ENCODE measurements around the gene NAA60.
"Not testable (repeated sequence)": the region's sequence is repeated elsewhere in the genome, so short reads cannot be mapped to it uniquely, and the experiment has no call there.

The NAA60 gene

DNA sequence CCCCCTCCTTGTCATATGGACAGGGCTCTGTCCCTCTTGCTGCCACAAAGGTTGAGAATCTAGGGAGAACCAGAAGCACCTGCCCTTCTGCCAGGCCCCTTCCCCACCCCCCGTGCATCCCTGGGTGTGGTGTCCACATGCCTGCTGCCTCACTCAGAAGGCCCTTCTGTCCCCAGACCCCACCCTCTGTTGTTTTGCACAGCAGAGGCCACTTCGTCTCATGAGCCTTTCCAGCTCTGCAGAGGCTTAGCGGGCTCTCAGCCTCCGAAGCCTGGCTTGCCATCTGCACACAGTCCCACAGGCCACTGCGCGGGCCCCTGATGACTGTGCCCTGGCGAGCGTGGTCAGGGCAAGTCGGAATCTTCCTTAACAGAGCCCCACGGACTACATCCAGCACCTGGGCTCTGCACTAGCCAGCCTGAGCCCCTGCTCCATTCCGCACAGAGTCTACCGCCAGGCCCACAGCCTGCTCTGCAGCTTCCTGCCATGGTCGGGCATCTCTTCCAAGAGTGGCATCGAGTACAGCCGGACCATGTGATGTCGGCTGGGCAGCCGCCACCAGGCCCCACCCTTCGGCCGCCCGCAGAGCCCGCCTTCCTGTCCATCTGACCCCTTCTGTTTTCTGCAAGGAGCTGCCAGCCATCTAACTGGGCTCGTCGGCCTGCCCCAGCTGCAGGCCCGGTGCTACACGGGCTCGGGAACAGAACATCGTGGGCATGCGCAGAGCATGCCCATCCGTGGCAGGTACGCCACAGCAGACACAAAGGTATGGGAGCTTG, 41.0 kb downstream of the NAA60 start:
- no peak for DNase-seq

DNA sequence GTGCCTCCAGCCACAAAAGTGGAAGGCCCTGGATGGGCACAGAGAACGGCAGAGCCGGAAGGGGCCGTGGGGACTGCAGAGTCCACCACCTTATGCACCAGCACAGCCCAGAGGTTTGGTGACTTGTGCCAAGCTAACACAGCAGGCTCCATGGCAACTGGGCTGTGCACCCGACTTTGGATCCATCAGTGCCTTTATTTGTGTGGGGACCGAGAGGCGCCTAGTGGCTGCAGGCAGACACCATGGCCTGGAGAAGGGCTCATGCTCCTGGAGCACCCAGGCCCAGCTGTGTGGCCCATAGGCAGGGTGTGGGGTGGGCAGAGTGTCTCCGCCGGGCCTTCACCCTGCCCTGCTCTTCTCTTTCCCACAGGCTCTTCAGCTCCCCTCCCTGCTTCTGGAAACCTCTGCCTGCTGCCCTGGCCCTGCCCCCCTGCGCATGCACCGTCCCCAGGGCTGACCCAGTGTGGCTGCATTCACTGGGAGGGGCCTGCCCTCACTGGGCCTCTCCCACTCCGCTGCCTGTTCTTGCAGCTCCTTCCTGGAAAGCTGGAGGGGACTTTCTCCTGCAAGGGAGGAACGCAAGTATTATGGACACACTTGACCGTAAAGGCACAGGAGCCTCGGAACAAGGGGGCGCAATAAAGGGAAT, 41.7 kb downstream of the NAA60 start:
- no peak for DNase-seq

DNA sequence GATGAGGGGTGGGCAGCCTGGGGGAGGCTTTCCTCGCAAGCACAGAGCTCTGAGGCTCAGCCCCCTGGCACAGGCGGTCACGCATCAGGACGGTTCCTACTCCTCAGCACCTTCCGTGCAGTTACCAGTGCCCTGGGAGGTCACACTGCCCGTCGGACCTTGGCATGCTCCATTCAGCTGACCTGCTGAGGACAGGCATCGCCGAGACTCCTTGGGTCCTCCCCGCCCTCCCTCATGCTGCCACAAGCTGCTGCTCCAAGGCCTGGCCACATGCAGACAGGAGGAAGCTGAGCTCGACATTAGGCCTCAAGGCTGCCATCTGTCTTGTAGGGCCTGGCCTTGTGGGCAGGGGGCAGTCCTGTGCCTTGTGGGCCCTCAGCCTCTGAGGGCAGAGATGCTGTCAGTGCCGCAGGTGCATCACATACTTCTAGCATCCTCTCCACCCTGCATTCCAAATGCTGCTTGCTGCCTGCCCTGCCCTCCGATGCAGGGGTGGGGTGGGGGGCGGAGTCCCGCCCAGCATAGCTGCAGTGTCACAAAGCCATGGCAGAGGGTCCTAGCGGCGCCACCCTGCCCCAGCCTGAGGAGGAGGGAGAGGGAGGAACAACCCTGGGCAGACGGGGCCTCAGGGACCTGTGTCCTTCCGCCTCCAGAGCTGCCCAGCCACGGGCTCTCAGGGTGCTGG, 42.5 kb downstream of the NAA60 start:
- no peak for DNase-seq

DNA sequence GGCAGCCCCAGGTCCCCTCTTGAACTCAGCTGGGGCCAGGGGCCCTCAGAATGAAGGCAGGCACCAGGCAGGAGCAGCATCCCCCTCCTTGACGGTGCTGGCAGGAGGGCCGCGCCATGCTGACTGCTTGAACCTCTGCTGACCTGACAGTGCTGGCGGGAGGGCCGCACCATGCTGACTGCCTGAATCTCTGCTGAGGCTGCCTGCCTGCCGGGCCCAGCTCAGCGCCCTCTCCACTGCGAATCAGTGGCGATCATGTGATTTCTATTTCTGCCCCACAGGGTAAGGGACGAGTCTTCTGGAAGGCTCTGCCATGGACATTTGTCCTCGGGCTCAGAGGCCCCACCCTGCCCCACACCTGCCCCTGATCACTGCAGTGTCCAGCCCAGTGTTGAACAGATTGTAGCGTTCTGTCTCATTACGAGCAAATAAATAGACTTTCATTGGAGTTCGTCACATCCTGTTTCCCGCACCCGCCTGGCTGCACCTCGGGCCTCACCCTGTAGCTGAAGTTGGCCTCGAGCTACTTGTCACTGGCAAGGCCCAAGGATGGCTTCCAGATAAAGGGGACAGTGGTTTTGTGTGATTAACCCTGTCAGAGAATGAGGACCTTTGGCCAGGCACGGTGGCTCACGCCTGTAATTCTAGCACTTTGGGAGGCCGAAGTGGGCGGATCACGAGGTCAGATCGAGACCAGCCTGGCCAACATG, 43.2 kb downstream of the NAA60 start:
- no peak for DNase-seq

DNA sequence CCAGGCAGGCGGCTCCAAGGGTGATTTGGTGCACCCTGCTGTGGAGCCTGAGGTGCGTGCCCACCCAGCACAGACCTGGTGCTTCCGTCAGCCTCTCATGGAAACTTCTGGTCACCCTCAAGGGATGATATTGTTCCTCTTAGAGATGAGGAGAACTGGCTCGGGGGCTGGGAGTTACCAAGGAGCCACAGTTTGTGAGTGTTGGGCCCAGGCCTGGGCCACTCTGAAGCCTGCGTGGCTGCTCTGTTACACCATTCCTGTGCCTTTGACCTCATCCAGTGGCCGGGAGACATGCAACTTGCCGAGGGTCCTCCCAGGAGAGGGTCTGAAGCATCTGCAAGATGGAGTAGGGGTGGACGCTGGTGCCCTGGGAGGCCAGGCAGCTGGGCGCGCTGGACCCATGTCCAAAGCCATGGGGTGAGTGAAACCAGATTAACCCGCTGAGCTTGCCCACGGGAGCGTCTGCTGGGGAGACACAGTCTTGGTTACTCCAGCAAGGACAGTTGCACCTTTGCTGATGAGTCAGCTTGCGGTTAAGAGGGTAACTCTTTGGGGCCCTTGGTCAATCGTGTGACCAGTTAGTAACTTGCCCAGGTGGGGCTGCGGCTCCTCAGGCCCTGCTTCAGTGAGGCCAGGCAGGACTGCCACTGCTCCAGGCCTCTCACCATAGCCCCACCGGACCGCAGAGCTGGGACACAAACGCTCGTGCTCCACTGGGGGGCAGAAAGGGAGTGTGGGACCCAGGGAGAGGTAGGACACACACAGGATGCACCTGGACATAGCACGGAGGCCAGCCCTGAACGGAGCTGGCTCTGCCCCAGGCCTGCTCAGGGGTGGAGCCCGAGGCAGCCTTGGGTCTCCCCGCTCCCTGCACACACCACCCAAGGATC, 44.3 kb downstream of the NAA60 start:
- no peak for DNase-seq

DNA sequence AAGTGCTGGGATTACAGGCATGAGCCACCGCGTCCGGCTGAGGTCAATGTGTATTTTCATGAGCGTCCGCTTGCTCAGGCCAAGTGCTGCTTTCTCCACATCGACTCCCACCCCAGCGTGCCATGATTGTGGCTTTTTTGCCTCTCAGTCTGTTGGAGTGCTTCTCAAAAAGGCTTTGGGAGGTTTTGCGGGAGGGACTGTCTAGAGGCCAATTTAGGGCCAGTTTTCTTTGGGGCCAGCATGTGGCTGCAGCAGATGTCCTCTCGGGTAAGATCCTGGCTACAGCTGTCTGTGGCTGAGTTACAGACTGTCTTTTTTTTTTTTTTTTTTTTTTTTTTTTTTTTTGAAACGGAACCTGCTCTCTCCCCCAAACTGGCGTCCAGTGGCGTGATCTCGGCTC, 45.3 kb downstream of the NAA60 start:
- DNase-seq: no peak

DNA sequence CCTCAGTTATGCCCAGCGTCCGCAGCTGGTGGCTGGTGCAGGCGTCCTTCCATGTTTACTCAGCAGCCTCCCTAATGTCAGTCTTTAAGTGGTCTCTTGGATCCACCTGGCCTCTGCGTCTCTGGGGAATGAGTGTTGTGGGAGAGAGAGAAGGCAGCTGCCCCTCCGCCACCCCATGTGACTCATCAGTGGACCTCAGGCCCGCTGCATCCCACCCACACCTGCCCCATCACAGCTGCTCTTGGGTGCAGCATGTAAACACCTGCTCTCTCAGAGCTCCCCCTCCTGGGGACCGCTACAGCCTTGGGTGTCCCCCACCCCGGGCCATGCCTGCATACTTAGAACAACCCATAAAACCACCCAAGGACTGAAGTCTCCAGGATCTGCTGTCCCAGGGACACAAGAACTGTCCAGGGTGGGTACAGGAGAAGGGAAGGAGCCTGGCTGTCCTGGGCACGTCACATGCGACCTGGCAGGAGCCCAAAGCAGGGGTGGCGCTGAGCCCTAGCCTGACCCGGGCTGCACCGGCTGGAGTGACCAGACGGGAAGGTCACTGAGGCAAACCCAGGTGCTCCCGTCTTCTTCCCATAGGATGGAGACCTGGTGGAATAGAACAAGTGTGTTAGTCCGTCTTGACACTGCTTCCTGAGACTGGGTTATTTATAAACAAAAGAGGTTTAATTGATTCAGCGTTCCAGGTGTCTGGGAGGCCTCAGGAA, 47.6 kb downstream of the NAA60 start:
- no peak for DNase-seq

DNA sequence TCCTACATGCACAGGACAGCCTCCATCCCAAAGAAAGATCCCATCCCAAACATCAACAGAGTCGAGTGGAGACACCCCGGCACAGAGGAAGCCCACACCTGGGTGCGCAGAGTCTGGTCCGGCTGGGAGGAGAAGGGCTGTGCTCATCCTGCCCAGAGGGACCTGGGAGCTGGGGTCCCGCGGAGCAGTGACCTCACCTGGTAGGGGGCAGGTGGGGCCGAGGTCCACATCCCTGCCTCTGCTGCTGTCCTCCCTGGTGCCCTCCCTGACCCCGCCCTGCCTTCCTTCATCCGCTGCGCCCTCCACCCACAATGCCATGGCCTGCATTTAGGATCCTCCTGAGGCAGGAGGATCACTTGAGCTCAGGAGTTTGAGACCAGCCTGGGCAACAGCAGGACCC, 48.9 kb downstream of the NAA60 start:
- DNase-seq: no peak

DNA sequence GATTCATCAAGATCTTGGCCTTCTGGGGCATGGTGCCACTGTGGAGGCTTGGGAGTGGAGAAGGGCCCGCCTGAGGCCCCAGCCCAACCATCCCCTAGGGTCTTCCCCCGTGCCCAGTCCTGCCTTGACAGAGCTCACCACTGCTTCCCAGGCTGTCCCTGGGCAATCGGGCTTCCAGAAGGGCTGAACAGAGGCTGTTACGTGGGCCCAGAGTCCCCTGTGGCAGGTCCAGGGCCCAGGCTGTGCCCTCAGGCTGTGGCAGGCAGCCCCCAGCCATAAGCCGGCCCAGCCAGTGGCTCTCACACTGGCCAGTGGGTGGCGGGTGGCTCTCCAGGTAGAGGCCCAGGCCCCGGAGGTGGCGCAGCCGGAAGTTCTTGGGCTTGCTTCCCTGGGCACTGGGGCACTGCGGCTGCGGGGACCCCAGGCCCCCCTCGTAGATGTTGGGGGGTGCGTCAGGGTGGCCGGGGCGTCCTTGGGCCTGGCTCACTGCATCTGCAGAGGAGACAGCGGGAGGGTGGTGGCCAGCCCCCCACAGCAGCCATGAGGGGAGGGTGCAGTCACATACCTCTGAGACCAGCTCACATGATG, 51.0 kb downstream of the NAA60 start:
- no peak for DNase-seq

DNA sequence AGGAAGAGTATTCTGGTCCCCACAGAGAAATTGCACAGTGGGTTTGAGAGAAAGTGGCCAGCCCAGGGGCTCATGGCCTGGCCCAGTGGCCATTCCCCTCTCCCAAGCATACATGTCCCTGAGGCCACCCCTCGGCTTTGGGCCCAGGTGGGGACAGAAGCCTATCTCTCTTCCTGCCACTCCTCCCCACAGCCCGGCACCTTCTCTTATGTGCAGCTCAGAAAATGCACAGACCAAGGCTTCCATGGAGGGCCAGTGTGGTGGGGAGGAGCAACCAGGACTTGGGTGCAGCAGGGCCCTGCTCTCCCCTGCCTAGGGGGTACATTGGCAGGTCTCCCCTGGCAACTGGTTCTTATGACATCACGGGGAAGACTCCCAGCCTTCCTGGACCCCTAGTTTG, 51.7 kb downstream of the NAA60 start, which contains the start of gene C16orf90:
Gene C16orf90 (minus strand): TSS at position 314 of the 400 bp plus-strand sequence. CDS start 68 bp downstream, at position 246.
- DNase-seq: no peak

DNA sequence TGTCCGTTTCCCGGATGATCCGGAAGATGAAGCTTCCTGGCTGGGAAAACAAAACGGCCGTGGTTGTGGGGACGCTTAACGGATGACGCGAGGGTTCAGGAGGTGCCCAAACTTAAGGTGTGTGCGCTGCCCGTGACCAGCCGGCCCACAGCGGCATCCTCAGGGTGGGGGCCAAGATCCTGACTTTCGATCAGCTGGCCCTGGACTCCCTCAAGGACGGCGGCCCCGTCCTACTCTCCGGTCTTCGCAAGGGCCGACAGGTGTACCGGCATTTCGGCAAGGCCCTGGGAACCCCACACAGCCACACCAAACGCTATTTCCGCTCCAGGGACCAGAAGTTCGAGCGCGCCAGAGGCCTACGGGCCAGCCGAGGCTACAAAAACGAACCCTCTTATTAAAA, 52.9 kb downstream of the NAA60 start:
- no peak for DNase-seq

DNA sequence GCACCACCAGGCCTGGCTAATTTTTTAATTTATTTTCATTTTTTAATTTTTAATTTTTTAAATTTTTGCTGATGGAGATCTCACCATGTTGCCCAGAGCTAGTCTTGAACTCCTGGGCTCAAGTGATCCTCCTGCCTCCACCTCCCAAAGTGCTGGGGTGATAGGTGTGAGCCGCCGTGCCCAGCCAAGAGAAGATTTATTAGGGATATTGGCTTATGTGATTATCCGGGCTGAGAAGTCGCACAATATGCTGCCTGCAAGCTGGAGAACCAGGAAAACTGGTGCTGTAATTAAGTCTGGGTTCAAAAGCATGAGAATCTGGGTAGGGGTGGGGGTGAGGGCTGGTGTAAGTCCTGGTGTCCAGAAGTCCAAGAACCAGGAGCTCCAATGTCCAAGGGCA, 54.3 kb downstream of the NAA60 start:
- no peak for DNase-seq

DNA sequence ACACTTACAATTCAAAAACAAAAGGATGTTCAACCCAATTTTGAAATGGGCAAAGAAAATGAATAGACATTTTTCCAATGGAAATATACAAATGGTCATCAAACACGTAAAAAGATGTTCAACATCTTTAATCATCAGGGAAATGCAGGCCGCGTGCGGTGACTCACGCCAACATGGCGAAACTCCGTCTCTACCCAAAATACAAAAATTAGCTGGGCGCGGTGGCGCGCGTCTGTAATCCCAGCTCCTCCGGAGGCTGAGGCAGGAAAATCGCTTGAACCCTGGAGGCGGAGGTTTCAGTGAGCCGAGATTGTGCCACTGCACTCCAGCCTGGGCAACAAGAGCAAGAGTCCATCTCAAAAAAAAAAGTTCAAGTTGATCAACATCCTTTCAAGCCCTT, 55.5 kb downstream of the NAA60 start:
- no peak for DNase-seq

DNA sequence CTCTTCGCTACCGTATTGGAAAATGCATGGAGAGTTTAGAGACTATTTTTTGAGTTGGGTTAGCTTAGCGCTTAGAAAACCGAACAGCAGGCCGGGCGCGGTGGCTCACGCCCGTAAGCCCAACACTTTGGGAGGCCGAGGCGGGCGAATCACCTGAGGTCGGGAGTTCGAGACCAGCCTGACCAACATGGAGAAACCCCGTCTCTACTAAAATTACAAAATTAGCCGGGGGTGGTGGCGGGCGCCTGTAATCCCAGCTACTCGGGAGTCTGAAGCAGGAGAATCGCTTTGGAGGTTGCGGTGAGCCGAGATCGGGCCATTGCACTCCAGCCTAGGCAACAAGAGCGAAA, 57.9 kb downstream of the NAA60 start:
- not testable (repeated sequence) for DNase-seq

DNA sequence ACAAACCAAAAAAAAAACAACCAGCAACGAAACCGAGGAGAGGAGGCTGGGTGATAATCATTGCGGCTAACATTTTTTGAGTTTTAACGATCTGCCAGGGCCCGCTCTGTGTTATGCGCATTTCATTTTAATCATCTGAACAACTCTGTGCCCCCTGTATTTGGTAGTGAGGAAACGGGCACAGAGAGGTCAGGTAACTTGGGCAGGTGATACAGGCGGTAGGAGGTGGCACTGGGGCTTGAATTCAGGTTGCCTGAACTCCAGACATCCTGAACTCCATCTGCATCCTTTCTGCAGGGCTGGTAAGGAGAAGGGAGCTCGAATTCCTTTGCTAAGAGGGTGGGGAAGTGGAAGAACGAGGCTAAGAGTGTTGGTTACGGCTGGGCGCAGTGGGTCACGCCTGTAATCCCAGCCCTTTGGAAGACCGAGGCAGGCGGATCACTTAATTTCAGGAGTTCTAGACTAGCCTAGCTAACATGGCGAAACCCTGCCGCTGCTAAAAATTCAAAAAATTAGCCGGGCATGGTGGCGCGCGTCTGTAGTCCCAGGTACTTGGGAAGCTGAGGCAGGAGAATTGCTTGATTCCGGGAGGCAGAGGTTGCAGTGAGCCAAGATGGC, 58.4 kb downstream of the NAA60 start:
- no peak for DNase-seq

DNA sequence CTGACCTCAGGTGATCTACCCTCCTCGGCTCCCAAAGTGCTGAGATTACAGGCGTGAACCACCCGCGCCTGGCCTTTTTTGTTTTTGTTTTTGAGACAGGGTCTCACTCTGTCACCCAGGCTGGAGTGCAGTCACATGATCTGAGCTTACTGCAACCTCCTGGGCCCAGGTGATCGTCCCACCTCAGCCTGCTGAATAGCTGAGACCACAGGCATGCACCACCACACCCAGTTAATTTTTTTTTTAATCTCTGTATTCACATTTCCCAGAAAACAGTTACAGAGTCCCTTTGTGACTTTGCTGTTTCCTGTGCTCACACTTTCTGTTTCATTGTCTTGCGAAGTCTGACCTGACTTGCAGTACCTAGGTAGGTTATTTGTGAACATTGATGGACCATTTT, 60.0 kb downstream of the NAA60 start:
- no peak for DNase-seq

DNA sequence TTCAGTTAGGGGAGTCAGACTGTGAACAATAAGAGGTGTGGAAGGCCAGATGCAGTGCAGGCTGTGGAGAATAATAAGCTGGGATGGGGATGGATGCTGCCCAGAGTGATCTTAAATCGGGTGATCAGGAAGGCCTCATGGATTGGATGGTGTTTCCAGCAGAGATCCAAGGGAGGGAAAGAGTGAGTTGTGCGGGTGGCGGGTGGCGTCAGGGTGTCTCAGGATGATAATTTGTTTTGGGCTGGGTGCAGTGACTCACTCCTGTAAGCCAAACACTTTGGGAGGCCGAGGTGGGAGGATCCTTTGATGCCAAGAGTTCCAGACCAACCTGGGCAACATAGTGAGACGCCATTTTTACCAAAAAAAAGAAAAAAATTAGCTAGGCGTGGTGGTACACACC, 65.3 kb downstream of the NAA60 start:
- no peak for DNase-seq

DNA sequence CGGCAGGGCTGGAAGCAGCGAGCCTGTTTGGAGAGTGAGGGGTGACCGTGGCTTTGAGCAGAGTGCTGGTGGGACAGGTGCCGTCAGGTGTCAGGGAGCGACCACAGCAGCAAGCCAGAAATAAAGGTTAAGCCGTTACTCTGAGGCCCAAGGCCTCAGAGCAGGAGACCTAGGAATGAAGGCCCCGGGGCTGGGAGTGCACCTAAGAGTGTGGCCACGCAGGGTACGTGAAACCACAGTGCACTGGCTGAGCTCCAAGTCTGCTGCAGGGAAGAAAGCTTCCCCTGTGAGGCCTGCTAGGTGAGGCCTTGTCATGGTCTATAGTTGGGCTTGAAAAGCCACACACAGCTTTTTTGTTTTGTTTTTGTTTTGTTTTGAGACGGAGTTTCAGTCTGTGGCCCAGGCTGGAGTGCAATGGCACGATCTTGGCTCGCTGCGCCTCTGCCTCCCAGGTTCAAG, 66.0 kb downstream of the NAA60 start:
- DNase-seq: no peak

DNA sequence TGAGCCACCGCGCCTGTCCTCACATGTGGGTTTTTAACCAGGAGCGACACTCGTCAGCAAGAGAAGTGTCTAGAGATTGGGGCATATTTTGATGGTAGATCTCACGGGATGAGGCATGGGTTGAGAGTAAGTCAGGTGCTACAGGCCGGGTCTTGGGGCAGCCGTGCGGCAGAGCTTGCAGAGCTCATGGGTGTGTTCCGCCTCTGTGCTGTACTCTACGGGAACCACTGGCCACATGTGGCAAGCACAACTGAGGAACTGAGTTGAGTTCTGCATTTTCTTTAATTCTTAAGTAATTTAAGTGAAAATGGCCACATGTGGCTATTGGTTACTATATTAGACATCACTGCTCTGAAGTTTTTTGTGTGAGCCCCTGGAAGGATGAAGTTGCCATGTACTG, 66.9 kb downstream of the NAA60 start:
- DNase-seq: no peak

DNA sequence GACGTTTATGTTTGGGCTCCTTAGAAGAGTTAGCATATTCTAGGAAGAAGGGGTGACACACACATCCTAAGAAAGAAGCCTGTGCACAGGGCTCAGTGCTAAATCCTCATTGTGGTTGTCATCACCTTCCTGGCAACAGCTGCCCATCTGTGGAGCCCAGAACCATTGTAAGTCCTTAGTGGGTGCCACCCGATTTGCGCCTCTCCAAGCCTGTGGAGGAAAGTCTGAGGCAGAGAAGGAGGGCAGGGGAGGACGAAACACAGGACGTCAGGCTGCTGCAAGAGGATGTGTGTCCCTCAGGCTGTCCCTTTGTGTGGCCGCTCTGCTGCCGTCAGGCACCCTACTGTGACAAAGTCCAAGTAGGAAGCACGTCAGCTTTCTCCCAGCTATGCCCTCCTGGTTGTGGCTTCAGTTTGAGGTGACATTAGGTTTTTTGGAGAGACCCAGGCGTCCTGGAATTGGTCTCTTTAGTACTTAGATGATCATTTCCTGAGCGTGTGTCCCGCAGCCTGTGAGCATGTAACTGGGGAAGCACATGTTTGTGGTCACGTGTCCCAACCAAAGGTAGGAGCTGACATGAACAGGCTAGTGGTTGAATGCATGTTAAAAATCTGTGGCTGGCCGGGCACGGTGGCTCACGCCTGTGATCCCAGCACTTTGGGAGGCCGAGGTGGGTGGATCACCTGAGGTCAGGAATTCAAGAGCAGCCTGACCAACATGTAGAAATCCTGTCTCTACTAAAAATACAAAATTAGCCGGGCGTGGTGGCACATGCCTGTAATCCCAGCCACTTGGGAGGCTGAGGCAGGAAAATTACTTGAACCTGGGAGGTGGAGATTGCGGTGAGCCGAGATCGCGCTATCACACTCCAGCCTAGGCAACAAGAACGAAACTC, 68.1 kb downstream of the NAA60 start:
- DNase-seq: no peak

Data from NCI-H1105 (cell line).